Kidney tubule cell (primary cell): ENCODE data around the gene RPLP1.

Experiments used
- DNase-seq: peaks from one replicate; pipeline ENCODE4 v3.0.0-alpha.2; 2018; ENCODE audit warnings: low spot score

RPLP1 gene

DNA sequence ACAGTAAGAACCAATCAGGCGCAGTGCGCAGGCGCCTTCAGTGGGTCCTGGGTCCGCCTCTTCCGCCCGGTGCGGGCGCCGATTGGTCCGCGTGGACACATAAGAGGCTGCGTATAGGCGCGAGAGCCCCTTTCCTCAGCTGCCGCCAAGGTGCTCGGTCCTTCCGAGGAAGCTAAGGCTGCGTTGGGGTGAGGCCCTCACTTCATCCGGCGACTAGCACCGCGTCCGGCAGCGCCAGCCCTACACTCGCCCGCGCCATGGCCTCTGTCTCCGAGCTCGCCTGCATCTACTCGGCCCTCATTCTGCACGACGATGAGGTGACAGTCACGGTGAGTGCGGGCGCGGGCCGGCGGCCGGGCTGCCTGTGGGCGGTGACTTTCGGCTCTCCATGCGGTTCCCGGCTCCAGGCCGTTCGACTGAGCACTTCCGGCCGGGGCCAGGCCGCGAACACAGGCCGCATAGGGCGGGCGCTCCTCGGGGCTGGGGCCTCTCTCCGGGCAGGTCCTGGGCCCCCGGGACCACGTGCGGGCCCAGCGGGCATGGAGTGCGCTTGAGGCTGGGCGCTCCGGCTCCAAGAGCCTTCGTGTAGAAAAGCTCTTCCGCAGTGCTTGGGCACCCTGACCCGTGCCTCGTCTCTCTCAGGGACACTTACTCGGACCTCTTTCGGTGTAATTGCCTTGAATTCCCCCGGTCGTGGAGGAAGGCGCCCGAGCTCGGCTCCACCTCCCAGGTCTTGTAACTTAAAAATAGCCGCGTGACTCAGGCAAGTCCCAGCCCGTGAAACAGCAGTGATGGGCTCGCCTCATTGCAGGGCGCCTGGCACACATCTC, at the start of gene RPLP1:
RPLP1 (plus strand) TSS at position 127 of the 830 bp plus-strand sequence; CDS start at position 258, 131 bp downstream.
- peak; percentile 96 for DNase-seq

DNA sequence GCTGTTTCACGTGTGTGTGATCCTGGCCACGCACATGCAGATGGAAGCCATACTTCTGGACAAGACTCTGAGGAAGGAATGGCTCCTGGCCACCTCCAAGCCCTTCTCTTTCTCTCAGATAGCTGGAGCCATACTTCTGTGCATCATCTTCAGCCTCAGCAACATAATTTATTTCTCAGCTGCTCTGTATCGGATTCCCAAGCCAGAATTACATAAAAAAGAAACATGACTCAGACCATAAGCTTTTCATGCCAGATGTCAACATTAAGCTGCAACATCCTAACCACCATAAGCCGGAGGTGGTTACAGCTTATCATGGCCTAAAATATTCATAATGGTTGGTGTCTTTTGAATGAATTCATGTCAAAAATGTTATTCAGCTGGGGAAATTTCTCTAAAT, 49.0 kb upstream of the RPLP1 start:
- DNase-seq: no peak

DNA sequence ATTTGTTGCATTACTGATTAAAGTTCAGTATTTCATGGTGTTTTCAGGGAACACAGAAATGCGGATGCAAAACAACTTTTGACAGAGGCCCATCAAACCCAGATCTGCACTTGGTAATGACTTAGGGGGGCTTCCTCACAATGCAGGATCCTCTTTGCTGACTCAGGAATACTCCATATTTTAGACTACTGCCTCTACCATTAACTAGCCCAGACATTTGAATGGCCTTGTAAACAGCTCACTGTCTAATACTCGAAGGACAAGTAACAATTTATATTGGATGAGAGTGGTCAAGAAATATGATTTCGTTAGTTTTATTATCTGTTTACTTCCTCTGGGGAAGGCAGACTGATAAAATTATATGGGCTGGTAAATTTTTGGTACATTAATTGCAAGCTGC, 47.5 kb upstream of the RPLP1 start:
- no peak for DNase-seq

DNA sequence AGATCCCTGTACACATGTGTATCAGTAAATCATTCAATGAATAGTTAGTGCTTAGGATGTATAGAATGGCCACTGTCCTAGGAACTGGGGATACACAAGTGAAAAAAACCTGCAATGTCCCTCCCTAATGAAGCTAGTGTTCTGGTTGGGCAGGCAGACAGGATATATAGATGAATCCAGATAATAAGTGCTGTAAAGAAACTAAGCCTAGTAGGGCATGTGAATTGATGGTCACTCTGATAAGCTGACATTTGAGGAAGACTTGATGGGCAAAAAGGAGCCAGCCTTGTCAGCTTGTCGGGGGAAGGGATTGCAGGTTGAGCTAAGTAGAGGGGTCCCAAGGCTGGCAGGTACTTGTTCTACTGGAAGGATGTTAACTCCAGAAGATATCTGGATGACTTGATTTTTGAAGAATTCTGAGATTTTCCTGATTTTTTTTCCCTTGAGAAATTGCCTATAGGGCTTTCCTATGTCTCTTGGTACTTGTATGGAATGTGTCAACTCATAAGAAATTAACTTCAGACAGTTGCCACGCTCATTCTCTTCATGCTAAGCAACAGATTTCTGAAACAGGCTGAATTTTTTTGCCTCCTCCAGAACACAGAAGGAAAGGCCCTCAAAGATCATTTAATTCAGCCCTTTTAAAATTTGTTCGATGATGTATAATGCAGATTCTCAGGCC, 44.8 kb upstream of the RPLP1 start:
- DNase-seq: no peak

DNA sequence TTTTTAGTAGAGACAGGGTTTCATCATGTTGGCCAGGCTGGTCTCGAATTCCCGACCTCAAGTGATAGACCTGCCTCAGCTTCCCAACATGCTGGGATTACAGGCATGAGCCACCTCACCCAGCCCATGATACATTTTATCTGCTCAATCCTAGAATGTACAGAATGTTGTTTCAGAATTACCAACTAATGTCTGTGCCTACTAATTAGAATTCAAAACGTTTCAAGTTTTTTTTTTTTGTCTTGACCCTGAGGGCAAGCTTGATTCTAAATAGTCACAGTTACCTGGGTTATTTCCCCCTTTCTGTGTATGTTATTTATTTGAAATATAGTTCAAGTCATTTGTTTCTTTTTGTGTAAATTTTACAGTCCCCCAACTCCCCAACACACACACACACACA, 43.8 kb upstream of the RPLP1 start:
- DNase-seq: no peak

DNA sequence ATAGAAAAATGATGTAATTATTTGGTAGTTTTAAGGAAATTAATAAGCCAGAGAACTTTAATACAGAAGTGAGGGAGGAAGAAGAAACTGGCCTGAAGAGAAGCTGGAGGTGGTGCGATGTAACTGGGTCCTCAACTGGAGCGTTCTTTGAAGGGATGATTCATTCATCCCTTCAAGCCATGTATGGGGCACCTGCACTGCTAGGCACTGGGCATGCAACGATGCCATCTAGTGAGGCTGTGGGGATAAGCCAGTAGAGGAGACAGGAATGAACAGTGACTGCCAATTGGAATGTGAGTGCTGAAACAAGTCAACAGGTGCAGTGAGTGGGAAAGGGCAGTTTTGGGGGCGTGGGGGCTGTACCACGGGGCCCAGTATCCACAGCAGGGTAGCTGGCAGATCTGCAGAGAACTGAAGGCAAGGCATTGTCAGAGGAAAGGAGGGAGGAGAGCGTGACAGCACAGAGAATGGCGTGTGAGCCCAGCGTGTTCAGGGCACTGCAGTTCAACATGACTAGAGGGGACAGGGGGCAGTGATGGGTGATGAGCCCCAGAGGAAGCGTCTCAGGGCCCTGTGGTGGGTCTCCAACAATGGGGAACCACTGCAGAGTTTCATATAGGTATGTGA, 42.3 kb upstream of the RPLP1 start:
- peak; percentile 83 for DNase-seq

DNA sequence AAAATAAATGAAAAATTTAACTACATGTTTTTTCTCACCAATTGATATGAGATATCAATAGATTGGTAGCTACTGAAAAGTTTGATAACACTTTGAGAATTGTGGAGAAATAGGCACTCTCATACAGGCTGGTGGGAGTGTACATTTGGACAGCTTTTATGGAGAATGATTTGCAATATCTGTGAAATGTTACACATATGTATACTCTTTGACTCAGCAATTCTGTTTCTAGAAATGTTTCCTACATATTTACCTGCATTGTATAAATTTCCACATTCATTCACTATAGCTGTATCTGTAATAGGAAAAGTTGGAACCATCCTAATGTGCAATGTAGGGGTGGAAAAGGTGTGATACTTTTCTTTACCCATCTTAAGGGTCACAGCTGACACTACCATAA, 40.3 kb upstream of the RPLP1 start:
- DNase-seq: no peak

DNA sequence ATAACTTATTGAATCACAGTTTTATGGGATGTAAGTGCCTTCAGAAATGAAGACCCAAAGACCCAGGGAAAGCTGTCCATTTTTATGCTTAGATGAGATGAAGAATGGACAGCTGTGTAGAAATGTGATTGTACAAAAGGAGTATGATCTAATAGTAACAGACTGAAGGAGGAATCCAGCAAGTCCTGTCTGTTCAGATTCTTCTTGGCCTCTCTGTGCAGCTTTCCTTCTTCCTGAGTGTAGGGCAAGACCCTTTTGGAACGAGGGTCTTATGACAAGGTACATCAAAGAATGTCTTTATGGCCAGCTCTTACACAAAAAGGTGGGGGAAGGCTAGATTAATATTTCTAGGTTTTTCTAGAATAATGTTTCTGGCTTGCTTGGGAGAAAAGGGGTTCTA, 39.9 kb upstream of the RPLP1 start:
- DNase-seq: no peak

DNA sequence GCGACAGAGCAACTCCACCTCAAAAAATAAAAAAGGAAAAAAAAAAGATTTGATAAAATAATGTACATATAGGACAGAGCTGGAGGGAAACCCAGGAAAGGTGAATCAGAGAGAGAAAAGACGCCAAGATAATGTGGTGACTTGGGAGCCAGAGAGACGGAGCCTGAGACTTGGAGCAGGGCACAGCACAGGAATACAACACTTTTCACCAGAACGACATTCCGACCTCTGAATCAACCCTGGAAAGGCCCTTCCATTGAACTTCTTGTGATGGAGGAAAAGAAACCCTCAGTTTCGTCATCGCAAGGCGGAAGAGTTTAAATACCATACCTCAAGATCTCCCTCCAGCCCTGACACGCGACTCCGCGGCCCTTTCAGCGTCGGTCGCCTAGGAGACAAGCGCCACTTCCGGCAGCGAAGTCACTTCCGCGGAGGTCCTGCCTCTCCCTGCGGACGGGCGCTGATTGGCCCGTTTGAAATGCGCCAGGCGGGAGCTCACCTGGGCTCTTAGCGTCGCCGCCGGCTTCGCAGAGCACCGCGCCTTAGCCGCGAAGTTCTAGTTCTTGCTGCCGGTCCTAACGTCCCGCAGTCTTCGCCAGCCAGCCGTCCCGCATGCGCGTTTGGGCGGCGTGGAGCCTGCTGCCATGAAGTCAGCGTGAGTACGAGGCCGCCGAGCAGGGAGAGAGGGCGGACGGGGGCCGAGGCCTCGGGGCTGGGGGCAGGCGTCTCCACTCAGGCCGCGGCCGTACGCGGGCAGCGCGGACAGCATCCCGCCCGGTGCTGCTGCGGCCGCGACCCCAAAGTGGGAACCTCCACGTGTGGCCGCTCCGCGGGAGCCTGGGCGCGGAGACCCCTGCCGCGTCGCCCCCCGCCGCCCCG, 38.6 kb upstream of the RPLP1 start, which contains the start of gene KIF23:
KIF23 (plus strand) TSS at position 528 of the 879 bp plus-strand sequence; CDS start at position 645, 117 bp downstream.
- DNase-seq: peak; percentile 96

DNA sequence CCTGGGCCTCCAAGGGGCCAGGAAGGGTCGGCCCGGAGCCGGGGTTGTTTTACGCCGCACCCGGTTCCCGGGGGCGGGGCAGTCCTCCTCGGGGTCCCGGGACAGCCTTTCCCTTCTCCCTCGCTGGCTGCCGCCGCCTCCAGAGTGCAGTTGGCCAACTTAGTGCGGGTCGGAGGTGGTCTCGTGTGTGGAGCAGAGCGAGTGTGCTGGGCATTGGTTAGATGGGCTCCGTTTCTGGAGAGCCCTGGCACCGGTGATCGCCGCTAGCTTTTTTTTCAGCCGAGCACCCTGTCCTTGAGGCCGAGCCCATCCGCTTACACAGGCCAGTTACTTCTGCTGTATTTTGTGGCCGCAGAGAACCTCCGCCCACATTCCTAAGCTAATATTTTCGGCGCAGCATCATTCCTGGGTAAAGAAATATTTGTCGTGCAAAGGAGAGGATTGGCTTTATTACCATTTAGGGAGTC, 37.9 kb upstream of the RPLP1 start:
- DNase-seq: peak; percentile 91

DNA sequence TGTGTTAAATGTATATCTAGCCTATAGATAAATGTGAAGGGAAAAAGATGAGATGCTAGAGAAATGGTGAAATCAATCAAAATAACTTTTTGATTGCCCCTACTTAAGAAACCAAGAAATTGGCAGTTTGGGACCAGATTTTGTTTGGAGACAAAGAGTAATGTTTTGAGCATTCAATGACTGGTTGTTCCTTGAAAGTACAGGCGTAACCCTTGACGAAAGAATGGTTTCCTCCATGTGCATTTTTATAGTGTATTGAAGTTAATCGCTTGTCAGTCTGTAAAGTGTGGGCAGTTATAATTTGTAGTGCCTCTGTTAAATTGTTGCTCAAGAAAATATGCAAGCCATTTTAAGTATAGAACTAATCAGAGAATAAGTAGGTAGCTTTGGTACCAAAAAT, 37.2 kb upstream of the RPLP1 start:
- DNase-seq: no peak

DNA sequence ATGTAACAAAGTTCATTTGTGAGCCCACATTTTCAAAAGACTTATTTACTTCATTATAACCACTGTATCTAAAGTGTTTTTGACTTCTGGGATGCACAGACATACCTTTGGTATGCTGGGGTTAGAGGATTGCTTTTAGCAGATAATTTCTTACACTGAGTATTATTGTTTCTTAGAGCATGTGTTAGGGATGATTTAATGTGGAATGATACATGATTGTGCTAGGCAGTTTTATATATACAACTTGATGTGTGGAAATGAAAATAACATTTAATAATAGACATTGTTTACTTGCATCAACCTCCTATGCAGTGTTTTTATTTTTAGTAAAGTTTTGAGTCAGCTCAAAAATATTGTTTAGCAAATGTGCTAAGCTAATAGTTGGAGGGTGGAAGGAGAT, 35.0 kb upstream of the RPLP1 start:
- no peak for DNase-seq

DNA sequence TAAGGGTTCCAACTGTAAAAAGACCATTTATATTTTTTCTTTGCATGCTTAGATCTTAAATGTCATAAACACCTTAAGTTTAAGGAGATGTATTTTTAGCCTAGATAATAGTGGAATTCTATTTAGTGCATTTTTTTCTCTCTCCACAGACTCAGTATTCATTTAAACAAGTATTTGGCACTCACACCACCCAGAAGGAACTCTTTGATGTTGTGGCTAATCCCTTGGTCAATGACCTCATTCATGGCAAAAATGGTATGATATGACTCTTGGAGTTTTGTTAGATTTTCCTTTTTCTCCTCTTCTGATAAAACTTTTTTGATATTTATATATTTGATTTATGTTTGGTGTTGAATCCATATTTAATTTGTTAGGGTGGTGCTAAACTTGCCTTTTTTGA, 31.1 kb upstream of the RPLP1 start:
- DNase-seq: no peak

DNA sequence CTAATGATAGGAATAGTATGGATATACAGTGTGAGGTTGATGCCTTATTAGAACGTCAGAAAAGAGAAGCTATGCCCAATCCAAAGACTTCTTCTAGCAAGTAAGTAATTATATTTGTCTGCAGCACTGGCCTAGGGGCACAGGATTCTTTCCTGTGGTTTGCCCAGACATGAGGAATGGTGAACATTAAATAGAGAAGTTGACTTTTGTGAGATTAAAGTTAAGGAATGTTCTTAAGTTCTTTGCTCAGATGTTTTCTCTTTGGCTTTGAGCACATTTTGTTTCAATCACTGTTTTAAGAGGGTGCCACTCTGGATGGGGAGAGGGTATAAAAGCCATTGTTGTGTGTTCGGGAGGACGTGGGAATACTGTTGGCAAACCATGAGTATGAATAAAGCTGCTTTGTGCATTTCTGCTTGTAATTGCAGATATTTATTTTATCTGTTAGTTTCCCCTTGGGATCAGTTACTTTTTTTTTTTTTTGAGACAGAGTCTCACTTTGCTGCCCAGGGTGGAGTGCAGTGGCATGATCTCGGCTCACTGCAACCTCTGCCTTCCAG, 30.2 kb upstream of the RPLP1 start:
- no peak for DNase-seq

DNA sequence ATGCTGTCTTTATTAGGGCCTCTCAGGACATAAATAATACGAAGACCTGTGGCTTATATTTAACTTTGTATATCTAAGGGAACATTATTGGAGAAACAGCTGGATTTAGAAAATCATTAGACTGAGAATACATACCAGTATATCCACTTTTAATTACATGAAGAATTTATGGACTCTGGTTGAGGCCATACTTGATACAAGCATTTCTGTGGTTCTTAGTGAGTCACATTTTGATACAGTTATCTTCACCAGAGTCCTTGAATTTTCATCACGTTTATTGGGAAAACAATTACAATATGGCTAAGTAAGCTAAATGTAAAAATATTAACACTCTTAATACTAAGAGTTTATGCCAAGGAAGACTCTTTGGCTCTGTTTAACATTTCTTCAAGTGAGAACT, 28.6 kb upstream of the RPLP1 start:
- DNase-seq: no peak

DNA sequence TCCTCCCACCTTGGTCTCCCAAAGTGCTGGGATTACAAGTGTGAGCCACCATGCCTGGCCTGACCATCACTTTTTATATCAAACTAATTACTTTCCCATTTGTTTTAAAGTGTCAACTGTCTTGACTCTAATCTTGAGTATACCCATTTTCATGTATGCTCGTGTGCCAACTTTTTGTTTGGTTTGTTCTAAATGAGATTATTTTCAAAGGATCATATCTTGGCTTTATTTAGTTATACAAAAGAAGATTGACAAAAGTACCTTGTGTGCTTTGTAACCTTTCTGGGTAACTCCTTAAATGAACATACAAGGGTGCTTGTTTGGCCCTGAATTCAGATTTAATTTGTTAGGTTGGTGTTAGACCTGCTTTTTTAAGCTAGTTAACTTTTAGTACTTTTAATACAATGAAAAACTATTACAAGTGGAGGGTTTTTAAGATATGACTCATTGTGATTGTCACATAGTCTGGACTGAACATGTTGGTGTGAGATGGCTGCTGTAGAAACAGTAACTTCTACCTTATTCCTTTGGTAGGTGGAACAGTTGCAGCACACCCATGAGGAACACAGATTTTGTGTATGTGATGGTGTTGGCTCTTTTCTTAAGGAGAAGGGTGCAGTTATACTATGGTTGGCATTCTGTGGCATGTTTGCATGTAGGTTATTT, 27.7 kb upstream of the RPLP1 start:
- DNase-seq: peak; percentile 11

DNA sequence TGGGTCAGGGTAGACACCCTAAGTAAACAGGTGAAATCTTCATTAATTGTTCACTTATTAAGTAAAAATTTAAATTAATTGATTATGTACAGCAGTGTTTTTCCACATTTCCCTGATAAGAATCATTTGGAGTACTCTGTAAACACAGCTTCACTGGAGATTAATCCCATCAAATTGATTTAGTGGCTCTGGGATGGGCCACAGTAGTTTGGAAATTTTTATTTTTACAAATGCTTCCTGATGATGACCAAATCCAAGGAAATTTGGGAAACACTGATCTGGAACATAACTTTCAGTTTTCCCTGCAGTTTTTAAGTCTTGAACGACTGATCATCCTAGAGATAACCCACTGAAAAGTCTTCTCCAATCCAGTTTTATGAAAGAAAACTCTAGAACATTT, 18.8 kb upstream of the RPLP1 start:
- no peak for DNase-seq

DNA sequence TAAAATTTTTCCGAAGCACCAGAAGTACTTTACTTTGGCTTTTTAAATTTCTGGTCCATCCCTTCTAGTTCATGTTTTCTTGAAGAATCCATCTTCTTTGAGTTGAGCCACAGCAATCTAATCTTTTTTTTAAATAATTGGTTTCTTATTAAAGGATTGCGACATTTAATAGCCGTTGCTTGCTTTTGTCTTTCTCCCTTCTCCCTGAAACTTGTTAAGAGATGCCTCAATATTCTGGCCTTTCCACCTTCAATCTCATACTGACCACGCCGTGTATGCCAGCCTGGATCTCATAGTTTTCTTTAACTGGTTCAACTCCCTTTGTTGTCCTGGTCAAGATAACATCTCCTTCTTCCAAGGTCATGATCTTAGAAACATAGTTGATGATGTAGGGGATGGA, 18.4 kb upstream of the RPLP1 start:
- DNase-seq: no peak

DNA sequence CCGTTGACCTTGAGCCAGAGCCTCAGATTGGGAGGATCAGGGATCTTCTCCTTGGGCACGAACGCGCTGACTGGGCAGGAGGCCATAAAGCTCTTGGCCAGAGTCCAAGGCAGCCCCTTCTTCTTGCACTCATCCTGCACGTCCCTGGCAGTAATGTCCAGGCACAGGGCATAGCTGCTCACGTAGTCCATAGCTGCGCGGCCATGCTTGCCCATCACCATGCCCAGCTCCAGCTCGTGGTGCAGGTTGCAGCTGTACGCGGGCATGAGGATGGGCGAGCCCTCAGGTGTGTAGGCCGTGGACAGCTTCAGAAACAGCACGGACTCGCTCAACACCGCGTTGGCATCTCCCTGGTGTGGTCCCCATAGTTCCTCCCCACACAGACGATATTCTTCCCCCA, 17.9 kb upstream of the RPLP1 start:
- DNase-seq: no peak

DNA sequence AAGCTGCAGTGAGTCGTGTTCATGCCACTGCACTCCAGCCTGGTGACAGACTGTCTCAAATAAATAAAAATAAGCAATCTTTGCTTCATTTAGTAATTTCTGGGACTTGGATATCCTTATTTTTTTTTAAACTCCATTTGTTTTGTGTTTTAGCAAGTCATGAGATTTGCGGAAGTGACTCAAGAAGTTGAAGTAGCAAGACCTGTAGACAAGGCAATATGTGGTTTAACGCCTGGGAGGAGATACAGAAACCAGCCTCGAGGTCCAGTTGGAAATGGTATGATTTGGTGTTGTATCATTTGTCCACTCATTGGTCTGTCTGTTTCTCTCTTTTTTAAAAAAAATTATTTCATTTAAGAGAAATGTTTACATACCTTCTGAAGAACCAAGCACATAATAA, 16.6 kb upstream of the RPLP1 start:
- no peak for DNase-seq

DNA sequence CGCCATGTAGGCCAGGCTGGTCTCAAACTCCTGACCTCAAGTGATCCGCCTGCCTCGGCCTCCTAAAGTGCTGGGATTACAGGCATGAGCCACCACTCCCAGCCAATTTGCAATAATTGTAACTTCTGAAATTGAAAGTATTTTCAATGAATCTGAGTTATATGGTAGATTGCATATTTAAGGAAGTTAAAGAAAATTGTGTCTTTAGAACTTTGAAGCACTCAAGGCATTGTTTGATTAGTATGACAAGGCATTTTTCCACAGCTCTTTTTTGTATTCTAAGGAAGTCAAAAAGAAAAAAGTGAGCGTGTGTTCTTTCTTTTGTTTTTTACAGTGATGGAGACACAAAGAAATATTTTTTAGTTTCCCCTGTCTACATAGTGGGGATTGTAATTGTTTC, 15.7 kb upstream of the RPLP1 start:
- no peak for DNase-seq
